Measurements from ENCODE around the gene LARP4B. TPM values are rescaled to one million over a fixed set of nuclear protein-coding genes. Genes with fewer than 3 reads are reported as not detected.

The LARP4B gene
- total and polyA plus RNA-seq, 2 donors from 2014 or later = 12.9 to 96.6 TPM

DNA sequence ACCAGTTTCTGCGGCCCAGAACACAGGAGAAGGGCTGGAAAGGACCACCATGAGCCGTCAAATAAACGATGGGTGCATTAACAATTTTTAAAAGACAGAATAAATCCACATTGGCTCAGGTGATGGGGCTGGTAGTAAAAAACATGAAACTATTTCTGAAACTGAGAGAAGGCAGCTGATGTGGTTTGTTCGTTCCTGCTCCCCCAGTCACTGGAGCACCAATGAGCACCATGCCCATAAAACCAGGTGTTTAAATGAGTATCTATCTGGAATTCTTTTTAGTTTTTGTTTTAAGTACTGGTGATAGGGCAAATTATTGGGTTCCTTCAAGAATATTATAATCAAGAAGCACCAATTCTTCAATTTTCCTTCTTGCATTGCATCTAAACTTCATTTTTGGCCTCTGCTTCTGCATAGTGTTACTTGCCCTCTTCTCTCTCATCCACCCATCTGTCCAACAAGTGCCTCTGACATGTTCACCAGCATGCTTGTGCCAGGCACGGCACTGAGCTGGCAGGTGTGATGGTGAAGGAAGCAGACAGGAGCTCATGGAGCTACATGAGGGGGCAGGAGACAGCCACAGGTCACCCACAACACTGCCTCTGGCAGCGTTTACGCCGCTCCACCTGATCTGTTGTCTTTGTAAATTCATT lies 65.5 kb downstream of the LARP4B start:
- Histone ChIP-seq H3K9me3 (ENCODE audit: control insufficient read depth in 2 of 3, insufficient read depth in 1 of 3, low read length in 3 of 3) (no peaks in the 10 kb centered on the region), H3K4me3 (ENCODE audit: low read length in 3 of 3) (no peak overlapping the region), H3K9ac (ENCODE audit: low read length in 3 of 3) (no peak overlapping the region), H3K27ac (ENCODE audit: low read depth in 2 of 2, low read length in 2 of 2) (no peak overlapping the region), H3K36me3 (ENCODE audit: control insufficient read depth in 2 of 3, insufficient read depth in 3 of 3, low read length in 3 of 3) (peaks cover 6 to 23% (median 6%) of the 10 kb centered on the region in 3 donors), H3K27me3 (ENCODE audit: control insufficient read depth, insufficient read depth, low read length) (no peaks in the 10 kb centered on the region), H3K4me1 (ENCODE audit: control insufficient read depth in 2 of 3, insufficient read depth in 2 of 3, low read depth in 1 of 3, low read length in 3 of 3) (peaks cover 0 to 2% (median 0%) of the 10 kb centered on the region in 3 donors)
- no peak for FAIRE-seq
- intact Hi-C loops (cut with DNase I) = no loop called here
- no peak for DNase-seq
- TF ChIP-seq, protein P1, sequence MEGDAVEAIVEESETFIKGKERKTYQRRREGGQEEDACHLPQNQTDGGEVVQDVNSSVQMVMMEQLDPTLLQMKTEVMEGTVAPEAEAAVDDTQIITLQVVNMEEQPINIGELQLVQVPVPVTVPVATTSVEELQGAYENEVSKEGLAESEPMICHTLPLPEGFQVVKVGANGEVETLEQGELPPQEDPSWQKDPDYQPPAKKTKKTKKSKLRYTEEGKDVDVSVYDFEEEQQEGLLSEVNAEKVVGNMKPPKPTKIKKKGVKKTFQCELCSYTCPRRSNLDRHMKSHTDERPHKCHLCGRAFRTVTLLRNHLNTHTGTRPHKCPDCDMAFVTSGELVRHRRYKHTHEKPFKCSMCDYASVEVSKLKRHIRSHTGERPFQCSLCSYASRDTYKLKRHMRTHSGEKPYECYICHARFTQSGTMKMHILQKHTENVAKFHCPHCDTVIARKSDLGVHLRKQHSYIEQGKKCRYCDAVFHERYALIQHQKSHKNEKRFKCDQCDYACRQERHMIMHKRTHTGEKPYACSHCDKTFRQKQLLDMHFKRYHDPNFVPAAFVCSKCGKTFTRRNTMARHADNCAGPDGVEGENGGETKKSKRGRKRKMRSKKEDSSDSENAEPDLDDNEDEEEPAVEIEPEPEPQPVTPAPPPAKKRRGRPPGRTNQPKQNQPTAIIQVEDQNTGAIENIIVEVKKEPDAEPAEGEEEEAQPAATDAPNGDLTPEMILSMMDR (IDR thresholded peaks at IDR 0.05; ENCODE audit: borderline replicate concordance, extremely low read depth, insufficient read depth) = no peak

DNA sequence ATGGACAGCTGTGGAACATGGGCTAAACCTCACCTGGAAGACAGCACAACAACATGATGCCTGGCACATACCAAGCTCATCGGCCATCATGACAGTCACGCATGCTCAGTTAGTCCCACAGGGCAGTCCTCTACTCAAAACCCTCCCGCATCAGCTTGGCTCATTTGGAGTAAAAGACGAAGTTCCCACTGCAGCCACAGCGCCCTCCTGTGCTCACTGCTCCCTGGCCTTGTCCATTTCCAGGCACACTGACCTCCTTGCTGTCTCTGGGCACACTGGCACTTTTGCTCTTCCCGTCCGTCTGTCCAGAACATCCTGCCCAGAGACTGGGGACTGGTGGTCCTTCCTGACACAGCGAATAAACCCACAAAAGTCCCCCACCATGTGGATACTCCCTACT lies 66.2 kb downstream of the LARP4B start:
- TF ChIP-seq, protein P1 (IDR thresholded peaks at IDR 0.05; ENCODE audit: borderline replicate concordance, extremely low read depth, insufficient read depth) = no peak
- peaks cover 6 to 15% (median 7%) of the 10 kb centered on the region in 3 donors for H3K36me3 ChIP-seq (ENCODE audit: control insufficient read depth in 2 of 3, insufficient read depth in 3 of 3, low read length in 3 of 3)
- H3K27ac ChIP-seq (ENCODE audit: low read depth in 2 of 2, low read length in 2 of 2) = no peak overlapping the region
- no peaks in the 10 kb centered on the region for H3K27me3 ChIP-seq (ENCODE audit: control insufficient read depth, insufficient read depth, low read length)
- peaks cover 0 to 2% (median 0%) of the 10 kb centered on the region in 3 donors for H3K4me1 ChIP-seq (ENCODE audit: control insufficient read depth in 2 of 3, insufficient read depth in 2 of 3, low read depth in 1 of 3, low read length in 3 of 3)
- no peaks in the 10 kb centered on the region for H3K9me3 ChIP-seq (ENCODE audit: control insufficient read depth in 2 of 3, insufficient read depth in 1 of 3, low read length in 3 of 3)
- DNase-seq (no peak), FAIRE-seq (no peak)
- intact Hi-C loops (cut with DNase I) = no loop called here
- H3K4me3 ChIP-seq (ENCODE audit: low read length in 3 of 3) = no peak overlapping the region
- H3K9ac ChIP-seq (ENCODE audit: low read length in 3 of 3) = no peak overlapping the region

DNA sequence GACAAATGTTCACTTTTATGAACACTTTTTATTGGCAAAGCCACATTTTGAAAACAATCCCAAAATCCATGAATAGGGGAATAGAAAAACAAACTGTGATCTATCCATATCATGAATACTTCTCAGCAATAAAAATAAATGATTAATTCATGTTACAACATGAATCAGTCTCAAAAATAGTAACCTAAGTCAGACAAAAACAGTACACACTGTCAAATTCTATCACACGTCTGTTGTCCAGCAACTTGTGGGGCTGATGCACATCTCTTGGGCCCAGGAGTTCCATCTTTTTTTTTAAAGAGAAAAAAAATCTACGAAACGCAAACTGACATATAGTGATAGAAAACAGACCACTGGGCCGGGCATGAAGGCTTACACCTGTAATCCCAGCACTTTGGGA lies 71.0 kb downstream of the LARP4B start:
- no peak for FAIRE-seq

More for the DNA sequence above, 71.0 kb downstream of the LARP4B start:
- Histone ChIP-seq H3K9me3 (ENCODE audit: control insufficient read depth in 2 of 3, insufficient read depth in 1 of 3, low read length in 3 of 3) (no peaks in the 10 kb centered on the region), H3K4me3 (ENCODE audit: low read length in 3 of 3) (no peak overlapping the region), H3K9ac (ENCODE audit: low read length in 3 of 3) (no peak overlapping the region), H3K36me3 (ENCODE audit: control insufficient read depth in 2 of 3, insufficient read depth in 3 of 3, low read length in 3 of 3) (peaks cover 8 to 12% (median 9%) of the 10 kb centered on the region in 3 donors), H3K27me3 (ENCODE audit: control insufficient read depth, insufficient read depth, low read length) (no peaks in the 10 kb centered on the region), H3K4me1 (ENCODE audit: control insufficient read depth in 2 of 3, insufficient read depth in 2 of 3, low read depth in 1 of 3, low read length in 3 of 3) (peaks cover 2 to 18% (median 8%) of the 10 kb centered on the region in 3 donors), H3K27ac (ENCODE audit: low read depth in 2 of 2, low read length in 2 of 2) (no peak overlapping the region)
- intact Hi-C loops (cut with DNase I) = no loop called here
- TF ChIP-seq, protein P1 (IDR thresholded peaks at IDR 0.05; ENCODE audit: borderline replicate concordance, extremely low read depth, insufficient read depth) = no peak
- DNase-seq = no peak

Measured in kidney (tissue), 14 donors.